ENCODE measurements around the gene S100A8.

S100A8 gene

GRCh38 chr1:153389973-153390879 lies 647 bp downstream of the S100A8 start:
- DNase-seq (ENCODE audit: low read depth) = no peak

GRCh38 chr1:153389401-153389800 lies 1.5 kb downstream of the S100A8 start:
- DNase-seq (ENCODE audit: low read depth) = no peak

- no peak for DNase-seq (ENCODE audit: low read depth)
These were observed 3.1 kb downstream of the S100A8 start for GRCh38 chr1:153387785-153388184.

GRCh38 chr1:153387001-153387400 lies 3.9 kb downstream of the S100A8 start:
- DNase-seq (ENCODE audit: low read depth) = no peak

GRCh38 chr1:153386500-153386901 lies 4.4 kb downstream of the S100A8 start:
- no peak for DNase-seq (ENCODE audit: low read depth)

GRCh38 chr1:153384958-153385580 lies 5.8 kb downstream of the S100A8 start:
- no peak for DNase-seq (ENCODE audit: low read depth)

GRCh38 chr1:153380711-153381110 lies 10.2 kb downstream of the S100A8 start:
- no peak for DNase-seq (ENCODE audit: low read depth)

- DNase-seq (ENCODE audit: low read depth) = no peak
These were observed 11.3 kb downstream of the S100A8 start for GRCh38 chr1:153379591-153379990.

- no peak for DNase-seq (ENCODE audit: low read depth)
These were observed 15.4 kb downstream of the S100A8 start, which contains the start of gene S100A12 for GRCh38 chr1:153375511-153375910. TSS of gene S100A12 (minus strand) at chr1:153375621. CDS start at chr1:153374592, 1,029 bp downstream.

GRCh38 chr1:153374071-153374470 lies 16.8 kb downstream of the S100A8 start:
- DNase-seq (ENCODE audit: low read depth) = no peak

GRCh38 chr1:153372571-153372970 lies 18.3 kb downstream of the S100A8 start:
- DNase-seq (ENCODE audit: low read depth) = no peak

GRCh38 chr1:153371231-153371630 lies 19.6 kb downstream of the S100A8 start:
- DNase-seq (ENCODE audit: low read depth) = no peak

GRCh38 chr1:153370146-153370545 lies 20.7 kb downstream of the S100A8 start:
- DNase-seq (ENCODE audit: low read depth) = no peak

GRCh38 chr1:153368495-153368894 lies 22.4 kb downstream of the S100A8 start:
- no peak for DNase-seq (ENCODE audit: low read depth)

- no peak for DNase-seq (ENCODE audit: low read depth)
These were observed 23.8 kb downstream of the S100A8 start for GRCh38 chr1:153367090-153367489.

- no peak for DNase-seq (ENCODE audit: low read depth)
These were observed 24.6 kb downstream of the S100A8 start for GRCh38 chr1:153366261-153366660.

- DNase-seq (ENCODE audit: low read depth) = no peak
These were observed 25.2 kb downstream of the S100A8 start for GRCh38 chr1:153365696-153366095.

GRCh38 chr1:153364766-153365666 lies 25.9 kb downstream of the S100A8 start:
- no peak for DNase-seq (ENCODE audit: low read depth)

- no peak for DNase-seq (ENCODE audit: low read depth)
These were observed 26.7 kb downstream of the S100A8 start for GRCh38 chr1:153364156-153364555.

GRCh38 chr1:153363641-153364040 lies 27.2 kb downstream of the S100A8 start:
- DNase-seq (ENCODE audit: low read depth) = no peak

- DNase-seq (ENCODE audit: low read depth) = no peak
These were observed 28.6 kb downstream of the S100A8 start for GRCh38 chr1:153362187-153362775.
